ENCODE results near the gene ACYP2.

DNA sequence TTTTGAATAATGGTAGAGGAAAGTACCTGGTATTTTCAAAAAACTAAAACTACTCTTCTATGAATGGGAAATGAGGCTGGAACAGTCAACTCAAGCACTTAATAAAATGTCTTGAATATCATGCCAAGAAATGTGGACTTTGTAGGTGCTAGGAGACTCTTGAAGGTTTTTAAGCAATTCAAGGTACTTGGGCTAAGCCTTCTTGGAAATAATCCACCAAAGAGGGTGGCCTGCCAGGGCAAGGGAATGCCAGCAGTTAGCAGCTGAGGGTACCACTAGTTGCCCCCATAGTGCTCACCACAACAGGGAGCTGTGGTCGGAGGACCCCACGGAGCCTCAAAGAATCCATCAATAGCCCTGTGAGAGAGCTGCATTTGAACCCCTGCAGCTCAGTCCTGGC lies 14.6 kb upstream of the ACYP2 start:
- TF ChIP-seq, protein P1, sequence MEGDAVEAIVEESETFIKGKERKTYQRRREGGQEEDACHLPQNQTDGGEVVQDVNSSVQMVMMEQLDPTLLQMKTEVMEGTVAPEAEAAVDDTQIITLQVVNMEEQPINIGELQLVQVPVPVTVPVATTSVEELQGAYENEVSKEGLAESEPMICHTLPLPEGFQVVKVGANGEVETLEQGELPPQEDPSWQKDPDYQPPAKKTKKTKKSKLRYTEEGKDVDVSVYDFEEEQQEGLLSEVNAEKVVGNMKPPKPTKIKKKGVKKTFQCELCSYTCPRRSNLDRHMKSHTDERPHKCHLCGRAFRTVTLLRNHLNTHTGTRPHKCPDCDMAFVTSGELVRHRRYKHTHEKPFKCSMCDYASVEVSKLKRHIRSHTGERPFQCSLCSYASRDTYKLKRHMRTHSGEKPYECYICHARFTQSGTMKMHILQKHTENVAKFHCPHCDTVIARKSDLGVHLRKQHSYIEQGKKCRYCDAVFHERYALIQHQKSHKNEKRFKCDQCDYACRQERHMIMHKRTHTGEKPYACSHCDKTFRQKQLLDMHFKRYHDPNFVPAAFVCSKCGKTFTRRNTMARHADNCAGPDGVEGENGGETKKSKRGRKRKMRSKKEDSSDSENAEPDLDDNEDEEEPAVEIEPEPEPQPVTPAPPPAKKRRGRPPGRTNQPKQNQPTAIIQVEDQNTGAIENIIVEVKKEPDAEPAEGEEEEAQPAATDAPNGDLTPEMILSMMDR (tag by site-specific recombination; IDR thresholded peaks at IDR 0.05) = no peak
- TF ChIP-seq, protein P2, sequence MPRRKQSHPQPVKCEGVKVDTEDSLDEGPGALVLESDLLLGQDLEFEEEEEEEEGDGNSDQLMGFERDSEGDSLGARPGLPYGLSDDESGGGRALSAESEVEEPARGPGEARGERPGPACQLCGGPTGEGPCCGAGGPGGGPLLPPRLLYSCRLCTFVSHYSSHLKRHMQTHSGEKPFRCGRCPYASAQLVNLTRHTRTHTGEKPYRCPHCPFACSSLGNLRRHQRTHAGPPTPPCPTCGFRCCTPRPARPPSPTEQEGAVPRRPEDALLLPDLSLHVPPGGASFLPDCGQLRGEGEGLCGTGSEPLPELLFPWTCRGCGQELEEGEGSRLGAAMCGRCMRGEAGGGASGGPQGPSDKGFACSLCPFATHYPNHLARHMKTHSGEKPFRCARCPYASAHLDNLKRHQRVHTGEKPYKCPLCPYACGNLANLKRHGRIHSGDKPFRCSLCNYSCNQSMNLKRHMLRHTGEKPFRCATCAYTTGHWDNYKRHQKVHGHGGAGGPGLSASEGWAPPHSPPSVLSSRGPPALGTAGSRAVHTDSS (tag by site-specific recombination; IDR thresholded peaks at IDR 0.05) = no peak
- no peak for TF ChIP-seq OSR2 (tag by site-specific recombination; IDR thresholded peaks at IDR 0.05)
- no peak for TF ChIP-seq ZNF747 (tag by site-specific recombination; IDR thresholded peaks at IDR 0.05)
- TF ChIP-seq, protein P3, sequence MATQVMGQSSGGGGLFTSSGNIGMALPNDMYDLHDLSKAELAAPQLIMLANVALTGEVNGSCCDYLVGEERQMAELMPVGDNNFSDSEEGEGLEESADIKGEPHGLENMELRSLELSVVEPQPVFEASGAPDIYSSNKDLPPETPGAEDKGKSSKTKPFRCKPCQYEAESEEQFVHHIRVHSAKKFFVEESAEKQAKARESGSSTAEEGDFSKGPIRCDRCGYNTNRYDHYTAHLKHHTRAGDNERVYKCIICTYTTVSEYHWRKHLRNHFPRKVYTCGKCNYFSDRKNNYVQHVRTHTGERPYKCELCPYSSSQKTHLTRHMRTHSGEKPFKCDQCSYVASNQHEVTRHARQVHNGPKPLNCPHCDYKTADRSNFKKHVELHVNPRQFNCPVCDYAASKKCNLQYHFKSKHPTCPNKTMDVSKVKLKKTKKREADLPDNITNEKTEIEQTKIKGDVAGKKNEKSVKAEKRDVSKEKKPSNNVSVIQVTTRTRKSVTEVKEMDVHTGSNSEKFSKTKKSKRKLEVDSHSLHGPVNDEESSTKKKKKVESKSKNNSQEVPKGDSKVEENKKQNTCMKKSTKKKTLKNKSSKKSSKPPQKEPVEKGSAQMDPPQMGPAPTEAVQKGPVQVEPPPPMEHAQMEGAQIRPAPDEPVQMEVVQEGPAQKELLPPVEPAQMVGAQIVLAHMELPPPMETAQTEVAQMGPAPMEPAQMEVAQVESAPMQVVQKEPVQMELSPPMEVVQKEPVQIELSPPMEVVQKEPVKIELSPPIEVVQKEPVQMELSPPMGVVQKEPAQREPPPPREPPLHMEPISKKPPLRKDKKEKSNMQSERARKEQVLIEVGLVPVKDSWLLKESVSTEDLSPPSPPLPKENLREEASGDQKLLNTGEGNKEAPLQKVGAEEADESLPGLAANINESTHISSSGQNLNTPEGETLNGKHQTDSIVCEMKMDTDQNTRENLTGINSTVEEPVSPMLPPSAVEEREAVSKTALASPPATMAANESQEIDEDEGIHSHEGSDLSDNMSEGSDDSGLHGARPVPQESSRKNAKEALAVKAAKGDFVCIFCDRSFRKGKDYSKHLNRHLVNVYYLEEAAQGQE (tag by site-specific recombination; IDR thresholded peaks at IDR 0.05) = no peak
- TF ChIP-seq ZBTB7A (tag by site-specific recombination; IDR thresholded peaks at IDR 0.05; ENCODE audit: low read depth) = no peak
- TF ChIP-seq ZNF24 (tag by site-specific recombination; IDR thresholded peaks at IDR 0.05) = no peak
- TF ChIP-seq ZNF510 (tag by site-specific recombination; IDR thresholded peaks at IDR 0.05; ENCODE audit: insufficient replicate concordance) = no peak
- TF ChIP-seq, protein P4, sequence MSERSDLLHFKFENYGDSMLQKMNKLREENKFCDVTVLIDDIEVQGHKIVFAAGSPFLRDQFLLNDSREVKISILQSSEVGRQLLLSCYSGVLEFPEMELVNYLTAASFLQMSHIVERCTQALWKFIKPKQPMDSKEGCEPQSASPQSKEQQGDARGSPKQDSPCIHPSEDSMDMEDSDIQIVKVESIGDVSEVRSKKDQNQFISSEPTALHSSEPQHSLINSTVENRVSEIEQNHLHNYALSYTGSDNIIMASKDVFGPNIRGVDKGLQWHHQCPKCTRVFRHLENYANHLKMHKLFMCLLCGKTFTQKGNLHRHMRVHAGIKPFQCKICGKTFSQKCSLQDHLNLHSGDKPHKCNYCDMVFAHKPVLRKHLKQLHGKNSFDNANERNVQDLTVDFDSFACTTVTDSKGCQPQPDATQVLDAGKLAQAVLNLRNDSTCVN (tag by site-specific recombination; optimal IDR thresholded peaks at IDR 0.05) = no peak

All from HEK293 (cell line).